GM23338 (cell line): ENCODE results near the gene SH3RF3.

Experiments
- EZH2 ChIP-seq: fragments of 200-600 bp; sonication (generic); IDR thresholded peaks from one replicate; pipeline ENCODE4 v1.8.0; 2017; ENCODE audit warnings: antibody characterized with exemption, mild to moderate bottlenecking, low read depth; ENCODE audit not compliant: unreplicated experiment
- EZH2phosphoT487 ChIP-seq: fragments of 200-600 bp; sonication (generic); IDR thresholded peaks from one replicate; pipeline ENCODE4 v1.8.1; 2018; ENCODE audit warnings: antibody characterized with exemption; ENCODE audit not compliant: unreplicated experiment
- JUNB ChIP-seq: IDR thresholded peaks from one replicate; pipeline ENCODE4 v1.6.1; 2016; ENCODE audit warnings: antibody characterized with exemption; ENCODE audit not compliant: unreplicated experiment
- POLR2AphosphoS5 ChIP-seq: IDR thresholded peaks from 2 replicates; pipeline ENCODE4 v1.6.1; 2016; ENCODE audit warnings: antibody characterized with exemption, low read depth
- TF ChIP-seq, protein P1 (sequence below), 2 experiments: fragments of 200-600 bp in 1 of 2; sonication (generic) in 1 of 2; conservative IDR thresholded peaks; 2 replicates each; pipeline versions ENCODE4 v1.5.1 to v1.6.1; 2016 to 2017; ENCODE audit warnings: antibody characterized with exemption in 2 of 2, low read depth in 2 of 2, mild to moderate bottlenecking in 2 of 2, moderate library complexity in 1 of 2
- TF ChIP-seq, protein P2 (sequence below): IDR thresholded peaks from 2 replicates; pipeline ENCODE4 v1.6.1; 2016; ENCODE audit warnings: antibody characterized with exemption

DNA sequence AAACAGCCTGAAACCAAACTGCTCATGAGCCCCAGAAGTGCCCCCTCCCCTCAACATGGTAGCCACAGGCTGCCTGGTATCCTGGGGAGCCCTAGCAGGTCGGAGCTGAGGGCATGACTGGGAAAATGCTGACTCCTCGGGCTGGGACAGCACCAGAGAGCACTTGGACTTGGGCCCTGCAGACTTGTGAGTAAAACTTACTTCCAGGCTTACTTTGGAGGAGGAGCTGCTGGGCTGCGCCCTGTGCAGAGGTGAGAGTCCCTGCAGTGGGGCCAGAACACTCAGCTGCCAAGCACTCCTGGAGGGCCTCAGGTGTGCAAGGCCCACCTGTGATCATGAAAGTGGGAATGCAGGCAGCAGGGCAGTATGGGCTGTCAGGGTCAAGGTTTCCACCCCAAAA, 365.3 kb downstream of the SH3RF3 start:
- TF ChIP-seq, protein P1, sequence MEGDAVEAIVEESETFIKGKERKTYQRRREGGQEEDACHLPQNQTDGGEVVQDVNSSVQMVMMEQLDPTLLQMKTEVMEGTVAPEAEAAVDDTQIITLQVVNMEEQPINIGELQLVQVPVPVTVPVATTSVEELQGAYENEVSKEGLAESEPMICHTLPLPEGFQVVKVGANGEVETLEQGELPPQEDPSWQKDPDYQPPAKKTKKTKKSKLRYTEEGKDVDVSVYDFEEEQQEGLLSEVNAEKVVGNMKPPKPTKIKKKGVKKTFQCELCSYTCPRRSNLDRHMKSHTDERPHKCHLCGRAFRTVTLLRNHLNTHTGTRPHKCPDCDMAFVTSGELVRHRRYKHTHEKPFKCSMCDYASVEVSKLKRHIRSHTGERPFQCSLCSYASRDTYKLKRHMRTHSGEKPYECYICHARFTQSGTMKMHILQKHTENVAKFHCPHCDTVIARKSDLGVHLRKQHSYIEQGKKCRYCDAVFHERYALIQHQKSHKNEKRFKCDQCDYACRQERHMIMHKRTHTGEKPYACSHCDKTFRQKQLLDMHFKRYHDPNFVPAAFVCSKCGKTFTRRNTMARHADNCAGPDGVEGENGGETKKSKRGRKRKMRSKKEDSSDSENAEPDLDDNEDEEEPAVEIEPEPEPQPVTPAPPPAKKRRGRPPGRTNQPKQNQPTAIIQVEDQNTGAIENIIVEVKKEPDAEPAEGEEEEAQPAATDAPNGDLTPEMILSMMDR (conservative IDR thresholded peaks at IDR 0.05; ENCODE audit: low read depth in 2 of 2), result no peak
- TF ChIP-seq, protein P2, sequence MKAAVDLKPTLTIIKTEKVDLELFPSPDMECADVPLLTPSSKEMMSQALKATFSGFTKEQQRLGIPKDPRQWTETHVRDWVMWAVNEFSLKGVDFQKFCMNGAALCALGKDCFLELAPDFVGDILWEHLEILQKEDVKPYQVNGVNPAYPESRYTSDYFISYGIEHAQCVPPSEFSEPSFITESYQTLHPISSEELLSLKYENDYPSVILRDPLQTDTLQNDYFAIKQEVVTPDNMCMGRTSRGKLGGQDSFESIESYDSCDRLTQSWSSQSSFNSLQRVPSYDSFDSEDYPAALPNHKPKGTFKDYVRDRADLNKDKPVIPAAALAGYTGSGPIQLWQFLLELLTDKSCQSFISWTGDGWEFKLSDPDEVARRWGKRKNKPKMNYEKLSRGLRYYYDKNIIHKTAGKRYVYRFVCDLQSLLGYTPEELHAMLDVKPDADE, result no peak
- TF ChIP-seq POLR2AphosphoS5 (no peak), EZH2 (no peak), JUNB (no peak), EZH2phosphoT487 (no peak)
